Measurements from ENCODE around the gene MED15. TPM values are rescaled to one million over a fixed set of nuclear protein-coding genes. Genes with fewer than 3 reads are reported as not detected.
A peak's percentile ranks its signal among the peaks of the same experiment; 100 is the strongest.

Gene MED15
- total RNA-seq, 1 donor from 2014 or later, result 135 TPM

- no peak for DNase-seq (ENCODE audit: low spot score in 2 of 2, unreplicated experiment in 2 of 2)
- peaks cover 56% of the 10 kb centered on the region for H3K36me3 Mint-ChIP-seq
- no peaks in the 10 kb centered on the region for H3K27me3 Mint-ChIP-seq (ENCODE audit: low read depth)
- no peak overlapping the region for H3K4me3 Mint-ChIP-seq
- H3K4me1 Mint-ChIP-seq, result peaks cover 10% of the 10 kb centered on the region
- H3K9me3 Mint-ChIP-seq, result peaks cover 19% of the 10 kb centered on the region
- TF ChIP-seq, protein P1, sequence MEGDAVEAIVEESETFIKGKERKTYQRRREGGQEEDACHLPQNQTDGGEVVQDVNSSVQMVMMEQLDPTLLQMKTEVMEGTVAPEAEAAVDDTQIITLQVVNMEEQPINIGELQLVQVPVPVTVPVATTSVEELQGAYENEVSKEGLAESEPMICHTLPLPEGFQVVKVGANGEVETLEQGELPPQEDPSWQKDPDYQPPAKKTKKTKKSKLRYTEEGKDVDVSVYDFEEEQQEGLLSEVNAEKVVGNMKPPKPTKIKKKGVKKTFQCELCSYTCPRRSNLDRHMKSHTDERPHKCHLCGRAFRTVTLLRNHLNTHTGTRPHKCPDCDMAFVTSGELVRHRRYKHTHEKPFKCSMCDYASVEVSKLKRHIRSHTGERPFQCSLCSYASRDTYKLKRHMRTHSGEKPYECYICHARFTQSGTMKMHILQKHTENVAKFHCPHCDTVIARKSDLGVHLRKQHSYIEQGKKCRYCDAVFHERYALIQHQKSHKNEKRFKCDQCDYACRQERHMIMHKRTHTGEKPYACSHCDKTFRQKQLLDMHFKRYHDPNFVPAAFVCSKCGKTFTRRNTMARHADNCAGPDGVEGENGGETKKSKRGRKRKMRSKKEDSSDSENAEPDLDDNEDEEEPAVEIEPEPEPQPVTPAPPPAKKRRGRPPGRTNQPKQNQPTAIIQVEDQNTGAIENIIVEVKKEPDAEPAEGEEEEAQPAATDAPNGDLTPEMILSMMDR (IDR thresholded peaks at IDR 0.05; ENCODE audit: unreplicated experiment), result no peak
- no peak overlapping the region for H3K27ac Mint-ChIP-seq
Measured at GRCh38 chr22:20561882-20562281, 54.5 kb downstream of the MED15 start.

DNA sequence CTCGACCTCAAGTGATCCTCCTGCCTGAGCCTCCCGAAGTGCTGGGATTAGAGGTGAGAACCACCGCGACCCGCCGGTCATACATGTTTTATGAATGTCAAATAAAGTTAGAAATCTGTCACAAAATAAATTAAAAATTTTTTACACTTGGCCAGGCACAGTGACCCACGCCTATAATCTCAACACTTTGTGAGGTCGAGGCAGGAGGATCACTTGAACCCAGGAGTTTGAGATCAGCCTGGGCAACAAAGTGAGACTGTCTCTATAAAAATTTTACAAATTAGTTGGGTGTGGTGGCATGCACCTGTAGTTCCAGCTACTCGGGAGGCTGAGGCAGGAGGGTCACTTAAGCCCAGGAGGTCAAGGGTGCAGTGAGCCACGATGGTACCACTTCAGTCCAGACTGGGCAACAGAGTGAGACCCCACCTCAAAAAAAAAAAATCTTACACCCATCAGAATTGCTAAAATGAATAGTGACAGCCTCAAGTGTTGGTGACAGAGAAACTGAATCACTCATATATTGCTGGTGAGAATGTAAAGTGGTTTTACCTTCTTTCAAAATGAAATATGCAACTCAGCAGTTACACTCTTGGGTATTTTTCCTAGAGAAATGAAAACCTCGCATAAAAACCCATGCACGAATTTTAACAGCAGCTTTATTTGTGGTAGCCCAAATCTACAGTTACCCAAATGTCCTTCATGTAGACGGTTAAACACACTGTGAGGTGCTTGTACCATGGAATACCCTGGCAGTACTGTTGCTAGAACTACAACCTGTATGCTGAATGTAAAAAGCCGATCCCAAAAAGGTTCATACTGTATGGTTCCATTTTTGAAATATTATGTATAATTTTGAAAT lies 55.4 kb downstream of the MED15 start:
- H3K9me3 Mint-ChIP-seq, result peaks cover 19% of the 10 kb centered on the region
- no peak for DNase-seq (ENCODE audit: low spot score in 2 of 2, unreplicated experiment in 2 of 2)
- H3K4me1 Mint-ChIP-seq, result peaks cover 20% of the 10 kb centered on the region
- TF ChIP-seq, protein P1 (IDR thresholded peaks at IDR 0.05; ENCODE audit: unreplicated experiment), result no peak
- H3K27me3 Mint-ChIP-seq (ENCODE audit: low read depth), result no peaks in the 10 kb centered on the region
- no peak overlapping the region for H3K27ac Mint-ChIP-seq
- H3K36me3 Mint-ChIP-seq, result peaks cover 56% of the 10 kb centered on the region
- H3K4me3 Mint-ChIP-seq, result no peak overlapping the region

DNA sequence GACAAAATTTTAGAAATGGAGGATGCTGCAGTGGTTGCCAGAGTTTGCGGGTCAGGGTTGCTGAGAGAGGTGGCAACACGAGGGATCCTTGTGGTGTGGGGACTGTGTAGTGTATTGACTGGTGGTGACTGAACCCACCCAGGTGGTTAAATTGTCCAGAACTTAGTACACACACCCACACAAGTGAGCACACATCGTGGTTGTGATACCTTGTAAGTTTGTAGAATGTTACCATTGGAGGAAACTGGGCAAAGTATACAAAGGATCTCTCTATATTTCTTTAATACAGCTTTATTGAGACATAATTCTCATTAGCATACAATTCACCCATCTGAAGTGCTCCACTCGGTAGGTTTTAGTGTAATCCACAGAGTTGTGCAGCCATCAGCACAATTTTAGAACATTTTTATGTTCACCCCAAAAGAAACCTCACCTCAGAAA lies 56.1 kb downstream of the MED15 start:
- Mint-ChIP-seq H3K4me1 (peaks cover 26% of the 10 kb centered on the region), H3K27me3 (ENCODE audit: low read depth) (no peaks in the 10 kb centered on the region), H3K9me3 (peaks cover 15% of the 10 kb centered on the region), H3K36me3 (peaks cover 50% of the 10 kb centered on the region), H3K4me3 (no peak overlapping the region), H3K27ac (no peak overlapping the region)
- DNase-seq (ENCODE audit: low spot score in 2 of 2, unreplicated experiment in 2 of 2), result no peak
- TF ChIP-seq, protein P1 (IDR thresholded peaks at IDR 0.05; ENCODE audit: unreplicated experiment), result no peak

GRCh38 chr22:20563941-20564371 lies 56.5 kb downstream of the MED15 start:
- peaks cover 10% of the 10 kb centered on the region for H3K9me3 Mint-ChIP-seq
- H3K4me1 Mint-ChIP-seq, result peaks cover 31% of the 10 kb centered on the region
- H3K36me3 Mint-ChIP-seq, result peaks cover 46% of the 10 kb centered on the region
- H3K27ac Mint-ChIP-seq, result peak overlapping the region; percentile 84
- no peak overlapping the region for H3K4me3 Mint-ChIP-seq
- DNase-seq (ENCODE audit: low spot score in 2 of 2, unreplicated experiment in 2 of 2), result no peak
- no peaks in the 10 kb centered on the region for H3K27me3 Mint-ChIP-seq (ENCODE audit: low read depth)
- TF ChIP-seq, protein P1 (IDR thresholded peaks at IDR 0.05; ENCODE audit: unreplicated experiment), result no peak

- Mint-ChIP-seq H3K27ac (peak overlapping the region; percentile 69), H3K27me3 (ENCODE audit: low read depth) (no peaks in the 10 kb centered on the region), H3K9me3 (no peaks in the 10 kb centered on the region), H3K36me3 (peaks cover 35% of the 10 kb centered on the region), H3K4me3 (no peak overlapping the region), H3K4me1 (peaks cover 39% of the 10 kb centered on the region)
- TF ChIP-seq, protein P1 (IDR thresholded peaks at IDR 0.05; ENCODE audit: unreplicated experiment), result no peak
- DNase-seq (ENCODE audit: low spot score in 2 of 2, unreplicated experiment in 2 of 2), result no peak
Measured at GRCh38 chr22:20565079-20565734, 57.8 kb downstream of the MED15 start.
